SK-N-SH (cell line): ENCODE measurements around the gene ENDOV.

Experiments used
- GABPA ChIP-seq: IDR thresholded peaks from 2 replicates; pipeline ENCODE4 v1.4.0; 2012; ENCODE audit warnings: low read depth, mild to moderate bottlenecking
- MXI1 ChIP-seq: IDR thresholded peaks from 2 replicates; pipeline ENCODE4 v1.6.1; 2012; ENCODE audit warnings: mild to moderate bottlenecking, low read depth, low read length, improper control_type of control experiment
- NRF1 ChIP-seq: IDR thresholded peaks from 2 replicates; pipeline ENCODE4 v1.6.1; 2012; ENCODE audit warnings: low read depth, mild to moderate bottlenecking, low read length
- POLR2AphosphoS5 ChIP-seq: IDR thresholded peaks from 2 replicates; pipeline ENCODE4 v1.6.1; 2012; ENCODE audit warnings: low read depth, low read length
- RFX5 ChIP-seq: IDR thresholded peaks from 2 replicates; pipeline ENCODE4 v1.6.1; 2012; ENCODE audit warnings: mild to moderate bottlenecking, improper control_type of control experiment, low read length
- RXRA ChIP-seq: IDR thresholded peaks from 2 replicates; pipeline ENCODE4 v1.4.0; 2012; ENCODE audit warnings: low read depth, mild to moderate bottlenecking, borderline replicate concordance
- TAF1 ChIP-seq: IDR thresholded peaks from 2 replicates; pipeline ENCODE4 v1.6.1; 2012; ENCODE audit warnings: low read depth, mild to moderate bottlenecking, low read length, moderate library complexity, borderline replicate concordance
- YY1 ChIP-seq: IDR thresholded peaks from 2 replicates; pipeline ENCODE4 v1.4.0; 2012; ENCODE audit warnings: low read depth, mild to moderate bottlenecking
- TF ChIP-seq, protein P1 (sequence below): fragments of 200-600 bp; sonication (generic); IDR thresholded peaks from 2 replicates; pipeline ENCODE4 v1.6.1; 2017; ENCODE audit warnings: antibody characterized with exemption, mild to moderate bottlenecking, moderate library complexity
- TF ChIP-seq, protein P2 (sequence below): IDR thresholded peaks from 2 replicates; pipeline ENCODE4 v1.6.1; 2012; ENCODE audit warnings: mild to moderate bottlenecking, low read depth, low read length, moderate library complexity
- TF ChIP-seq, protein P3 (sequence below): IDR thresholded peaks from 2 replicates; pipeline ENCODE4 v1.4.0; 2012; ENCODE audit warnings: low read depth

DNA sequence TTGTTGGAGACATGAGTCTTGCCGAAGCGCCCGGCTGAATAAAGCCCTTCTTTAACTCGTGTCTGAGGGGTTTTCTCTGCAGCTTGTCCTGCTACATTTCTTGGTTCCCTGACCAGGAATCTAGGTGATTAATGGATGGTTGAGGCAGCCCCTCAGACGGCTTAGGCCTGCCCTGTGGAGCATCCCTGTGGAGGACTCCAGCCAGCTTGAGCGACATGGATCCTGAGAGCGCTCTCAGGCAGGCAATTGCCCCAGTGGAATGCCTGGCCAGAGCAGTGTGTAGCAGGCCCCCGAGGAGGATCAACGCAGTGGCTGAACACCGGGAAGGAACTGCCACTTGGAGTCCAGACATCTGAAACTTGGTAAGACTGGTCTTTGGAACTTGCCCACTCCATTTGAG is 17.3 kb upstream of the ENDOV start:
- TF ChIP-seq POLR2AphosphoS5 (no peak), RFX5 (no peak), RXRA (no peak), TAF1 (no peak), GABPA (no peak), MXI1 (no peak), NRF1 (no peak), YY1 (no peak)
- TF ChIP-seq, protein P1, sequence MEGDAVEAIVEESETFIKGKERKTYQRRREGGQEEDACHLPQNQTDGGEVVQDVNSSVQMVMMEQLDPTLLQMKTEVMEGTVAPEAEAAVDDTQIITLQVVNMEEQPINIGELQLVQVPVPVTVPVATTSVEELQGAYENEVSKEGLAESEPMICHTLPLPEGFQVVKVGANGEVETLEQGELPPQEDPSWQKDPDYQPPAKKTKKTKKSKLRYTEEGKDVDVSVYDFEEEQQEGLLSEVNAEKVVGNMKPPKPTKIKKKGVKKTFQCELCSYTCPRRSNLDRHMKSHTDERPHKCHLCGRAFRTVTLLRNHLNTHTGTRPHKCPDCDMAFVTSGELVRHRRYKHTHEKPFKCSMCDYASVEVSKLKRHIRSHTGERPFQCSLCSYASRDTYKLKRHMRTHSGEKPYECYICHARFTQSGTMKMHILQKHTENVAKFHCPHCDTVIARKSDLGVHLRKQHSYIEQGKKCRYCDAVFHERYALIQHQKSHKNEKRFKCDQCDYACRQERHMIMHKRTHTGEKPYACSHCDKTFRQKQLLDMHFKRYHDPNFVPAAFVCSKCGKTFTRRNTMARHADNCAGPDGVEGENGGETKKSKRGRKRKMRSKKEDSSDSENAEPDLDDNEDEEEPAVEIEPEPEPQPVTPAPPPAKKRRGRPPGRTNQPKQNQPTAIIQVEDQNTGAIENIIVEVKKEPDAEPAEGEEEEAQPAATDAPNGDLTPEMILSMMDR: no peak
- TF ChIP-seq, protein P2, sequence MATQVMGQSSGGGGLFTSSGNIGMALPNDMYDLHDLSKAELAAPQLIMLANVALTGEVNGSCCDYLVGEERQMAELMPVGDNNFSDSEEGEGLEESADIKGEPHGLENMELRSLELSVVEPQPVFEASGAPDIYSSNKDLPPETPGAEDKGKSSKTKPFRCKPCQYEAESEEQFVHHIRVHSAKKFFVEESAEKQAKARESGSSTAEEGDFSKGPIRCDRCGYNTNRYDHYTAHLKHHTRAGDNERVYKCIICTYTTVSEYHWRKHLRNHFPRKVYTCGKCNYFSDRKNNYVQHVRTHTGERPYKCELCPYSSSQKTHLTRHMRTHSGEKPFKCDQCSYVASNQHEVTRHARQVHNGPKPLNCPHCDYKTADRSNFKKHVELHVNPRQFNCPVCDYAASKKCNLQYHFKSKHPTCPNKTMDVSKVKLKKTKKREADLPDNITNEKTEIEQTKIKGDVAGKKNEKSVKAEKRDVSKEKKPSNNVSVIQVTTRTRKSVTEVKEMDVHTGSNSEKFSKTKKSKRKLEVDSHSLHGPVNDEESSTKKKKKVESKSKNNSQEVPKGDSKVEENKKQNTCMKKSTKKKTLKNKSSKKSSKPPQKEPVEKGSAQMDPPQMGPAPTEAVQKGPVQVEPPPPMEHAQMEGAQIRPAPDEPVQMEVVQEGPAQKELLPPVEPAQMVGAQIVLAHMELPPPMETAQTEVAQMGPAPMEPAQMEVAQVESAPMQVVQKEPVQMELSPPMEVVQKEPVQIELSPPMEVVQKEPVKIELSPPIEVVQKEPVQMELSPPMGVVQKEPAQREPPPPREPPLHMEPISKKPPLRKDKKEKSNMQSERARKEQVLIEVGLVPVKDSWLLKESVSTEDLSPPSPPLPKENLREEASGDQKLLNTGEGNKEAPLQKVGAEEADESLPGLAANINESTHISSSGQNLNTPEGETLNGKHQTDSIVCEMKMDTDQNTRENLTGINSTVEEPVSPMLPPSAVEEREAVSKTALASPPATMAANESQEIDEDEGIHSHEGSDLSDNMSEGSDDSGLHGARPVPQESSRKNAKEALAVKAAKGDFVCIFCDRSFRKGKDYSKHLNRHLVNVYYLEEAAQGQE: no peak
- TF ChIP-seq, protein P3, sequence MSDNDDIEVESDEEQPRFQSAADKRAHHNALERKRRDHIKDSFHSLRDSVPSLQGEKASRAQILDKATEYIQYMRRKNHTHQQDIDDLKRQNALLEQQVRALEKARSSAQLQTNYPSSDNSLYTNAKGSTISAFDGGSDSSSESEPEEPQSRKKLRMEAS: no peak
